ENCODE data around the gene PCSK5. TPM values are rescaled to one million over a fixed set of nuclear protein-coding genes. Genes with fewer than 3 reads are reported as not detected.

The PCSK5 gene
- total RNA-seq, 1 experiment from 2014 or later, result 6.9 TPM

- Histone ChIP-seq H3K36me3 (ENCODE audit: control insufficient read depth in 1 of 2, insufficient read depth in 2 of 2, low read length in 2 of 2) (no peaks in the 10 kb centered on the region), H3K9ac (ENCODE audit: low read length) (no peak overlapping the region), H3K9me2 (ENCODE audit: insufficient read depth) (no peaks in the 10 kb centered on the region), H3K27me3 (ENCODE audit: insufficient read depth, low read length) (no peaks in the 10 kb centered on the region), H3K4me2 (ENCODE audit: low read length) (no peak overlapping the region), H3K79me2 (ENCODE audit: insufficient read depth, low read length) (no peaks in the 10 kb centered on the region), H3K4me1 (ENCODE audit: control insufficient read depth in 1 of 2, insufficient read depth in 2 of 2, low read length in 2 of 2) (no peaks in the 10 kb centered on the region), H3K27ac (ENCODE audit: low read depth, low read length) (no peak overlapping the region), H4K20me1 (ENCODE audit: insufficient read depth) (no peaks in the 10 kb centered on the region), H2AFZ (ENCODE audit: low read depth, low read length, poor library complexity, severe bottlenecking) (no peak overlapping the region), H3K9me3 (ENCODE audit: control insufficient read depth in 1 of 2, insufficient read depth in 1 of 2, low read depth in 1 of 2, low read length in 2 of 2) (no peaks in the 10 kb centered on the region), H3K4me3 (replicated peaks in 1 of 2; ENCODE audit: low read depth in 1 of 2, low read length in 2 of 2) (no peak overlapping the region)
- no TSS peak for BruUV-seq (replicated peaks)
- DNase-seq (ENCODE audit: low read depth, low spot score) (no peak), ATAC-seq (no peak)
- intact Hi-C loops (cut with micrococcal nuclease), result no loop called here
- RAD21 ChIA-PET (ENCODE audit: low non-redundant PET in 1 of 2, low total read pairs in 2 of 2, uncharacterized antibody in 2 of 2, unreplicated experiment in 2 of 2), result no interaction called here
- TF ChIP-seq FOSL1 (IDR thresholded peaks at IDR 0.05; ENCODE audit: low read depth) (no peak), ATF3 (IDR thresholded peaks at IDR 0.05) (no peak), SRF (IDR thresholded peaks at IDR 0.05; ENCODE audit: low read depth) (no peak), JUND (IDR thresholded peaks at IDR 0.05) (no peak), POLR2A (IDR thresholded peaks at IDR 0.05; ENCODE audit: borderline replicate concordance, extremely low read depth, insufficient read depth, insufficient read length) (no peak), EGR1 (IDR thresholded peaks at IDR 0.05; ENCODE audit: low read depth) (no peak), ZBTB33 (IDR thresholded peaks at IDR 0.05; ENCODE audit: extremely low read depth, insufficient replicate concordance, low read length) (no peak), CTCF (IDR thresholded peaks at IDR 0.05 in 2 of 3, conservative IDR thresholded peaks at IDR 0.05 in 1 of 3; ENCODE audit: borderline replicate concordance in 1 of 3, insufficient read depth in 1 of 3, low read depth in 2 of 3, low read length in 2 of 3) (no peak), RAD21 (IDR thresholded peaks at IDR 0.05; ENCODE audit: low read depth) (no peak), ZNF274 (IDR thresholded peaks at IDR 0.05; ENCODE audit: low read depth, low read length) (no peak), ELF1 (IDR thresholded peaks at IDR 0.05; ENCODE audit: borderline replicate concordance, low read depth) (no peak), SIN3A (IDR thresholded peaks at IDR 0.05; ENCODE audit: low read depth) (no peak), POLR2AphosphoS5 (IDR thresholded peaks at IDR 0.05; ENCODE audit: low read depth, low read length) (no peak), EZH2 (IDR thresholded peaks at IDR 0.05) (no peak), CBX3 (IDR thresholded peaks at IDR 0.05; ENCODE audit: low read depth) (no peak), SP1 (IDR thresholded peaks at IDR 0.05; ENCODE audit: low read depth) (no peak), MAX (IDR thresholded peaks at IDR 0.05) (no peak), TCF7L2 (IDR thresholded peaks at IDR 0.05; ENCODE audit: borderline replicate concordance, extremely low read depth, insufficient read depth, insufficient read length) (no peak), YY1 (IDR thresholded peaks at IDR 0.05; ENCODE audit: extremely low read depth, insufficient replicate concordance, low read depth, low read length) (no peak), CEBPB (IDR thresholded peaks at IDR 0.05; ENCODE audit: low read depth) (no peak)
- POLR2A ChIA-PET, result no interaction called here
- CTCF ChIA-PET, result no interaction called here
Observed at GRCh38 chr9:76044266-76044819, 153.9 kb downstream of the PCSK5 start.
